RWPE2 (cell line): ENCODE measurements around the gene ZNF846.
"Not testable (repeated sequence)": the region's sequence is repeated elsewhere in the genome, so short reads cannot be mapped to it uniquely, and the experiment has no call there.

ENCODE experiments used
- ATAC-seq: fragments of 200-7000 bp; cut with Tn5 transposase; 3 replicates; pipeline ENCODE4 v1.9.1; 2021; ENCODE audit warnings: low read depth
- DNase-seq: peaks from one replicate; pipeline ENCODE4 v3.0.0-alpha.2; 2020; ENCODE audit warnings: low spot score
- H3K27ac ChIP-seq: fragments of 450-650 bp; 2 replicates; pipeline ENCODE4 v1.5.1; 2017; ENCODE audit warnings: mild to moderate bottlenecking; ENCODE audit not compliant: poor library complexity, severe bottlenecking
- H3K27me3 ChIP-seq: fragments of 250-450 bp; sonication (Bioruptor Pico); 2 replicates; pipeline ENCODE4 v1.5.1; 2021; ENCODE audit warnings: mild to moderate bottlenecking, moderate library complexity; ENCODE audit not compliant: insufficient read depth, poor library complexity, severe bottlenecking
- H3K36me3 ChIP-seq: fragments of 250-450 bp; sonication (Bioruptor Pico); 2 replicates; pipeline ENCODE4 v1.5.1; 2020; ENCODE audit warnings: low read depth, mild to moderate bottlenecking, moderate library complexity
- H3K4me1 ChIP-seq: fragments of 250-450 bp; sonication (Bioruptor Pico); 2 replicates; pipeline ENCODE4 v1.5.1; 2021; ENCODE audit warnings: mild to moderate bottlenecking, moderate library complexity; ENCODE audit not compliant: insufficient read depth, poor library complexity, severe bottlenecking
- H3K4me3 ChIP-seq: fragments of 250-450 bp; sonication (Bioruptor Pico); 2 replicates; pipeline ENCODE4 v1.5.1; 2021; ENCODE audit warnings: mild to moderate bottlenecking, moderate library complexity; ENCODE audit not compliant: severe bottlenecking
- H3K9me3 ChIP-seq: fragments of 250-450 bp; sonication (Bioruptor Pico); 2 replicates; pipeline ENCODE4 v1.5.1; 2021; ENCODE audit warnings: mild to moderate bottlenecking, moderate library complexity; ENCODE audit not compliant: severe bottlenecking
- TF ChIP-seq, protein P1 (sequence below): fragments of 450-650 bp; IDR thresholded peaks from one replicate; pipeline ENCODE4 v1.5.1; 2017; ENCODE audit warnings: mild to moderate bottlenecking, moderate library complexity; ENCODE audit not compliant: poor library complexity, severe bottlenecking

ZNF846 gene

GRCh38 chr19:9789066-9789465 is 20.5 kb upstream of the ZNF846 start:
- H3K36me3 ChIP-seq, result no peaks in the 10 kb centered on the region
- ATAC-seq, result no peak
- peaks cover 17% of the 10 kb centered on the region for H3K4me1 ChIP-seq
- DNase-seq, result no peak
- H3K27me3 ChIP-seq, result no peaks in the 10 kb centered on the region
- no peak overlapping the region for H3K4me3 ChIP-seq
- H3K27ac ChIP-seq, result no peak overlapping the region
- TF ChIP-seq, protein P1, sequence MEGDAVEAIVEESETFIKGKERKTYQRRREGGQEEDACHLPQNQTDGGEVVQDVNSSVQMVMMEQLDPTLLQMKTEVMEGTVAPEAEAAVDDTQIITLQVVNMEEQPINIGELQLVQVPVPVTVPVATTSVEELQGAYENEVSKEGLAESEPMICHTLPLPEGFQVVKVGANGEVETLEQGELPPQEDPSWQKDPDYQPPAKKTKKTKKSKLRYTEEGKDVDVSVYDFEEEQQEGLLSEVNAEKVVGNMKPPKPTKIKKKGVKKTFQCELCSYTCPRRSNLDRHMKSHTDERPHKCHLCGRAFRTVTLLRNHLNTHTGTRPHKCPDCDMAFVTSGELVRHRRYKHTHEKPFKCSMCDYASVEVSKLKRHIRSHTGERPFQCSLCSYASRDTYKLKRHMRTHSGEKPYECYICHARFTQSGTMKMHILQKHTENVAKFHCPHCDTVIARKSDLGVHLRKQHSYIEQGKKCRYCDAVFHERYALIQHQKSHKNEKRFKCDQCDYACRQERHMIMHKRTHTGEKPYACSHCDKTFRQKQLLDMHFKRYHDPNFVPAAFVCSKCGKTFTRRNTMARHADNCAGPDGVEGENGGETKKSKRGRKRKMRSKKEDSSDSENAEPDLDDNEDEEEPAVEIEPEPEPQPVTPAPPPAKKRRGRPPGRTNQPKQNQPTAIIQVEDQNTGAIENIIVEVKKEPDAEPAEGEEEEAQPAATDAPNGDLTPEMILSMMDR, result no peak
- H3K9me3 ChIP-seq, result no peaks in the 10 kb centered on the region

GRCh38 chr19:9788604-9789003 is 20.1 kb upstream of the ZNF846 start:
- H3K4me3 ChIP-seq, H3K27ac ChIP-seq, ATAC-seq, H3K36me3 ChIP-seq, H3K9me3 ChIP-seq, DNase-seq, H3K27me3 ChIP-seq: not testable (repeated sequence)
- H3K4me1 ChIP-seq, result peaks cover 22% of the 10 kb centered on the region

GRCh38 chr19:9786819-9787218 is 18.3 kb upstream of the ZNF846 start:
- TF ChIP-seq, protein P1, result no peak
- DNase-seq (no peak), ATAC-seq (no peak)
- Histone ChIP-seq H3K9me3 (no peaks in the 10 kb centered on the region), H3K36me3 (no peaks in the 10 kb centered on the region), H3K4me1 (peaks cover 23% of the 10 kb centered on the region), H3K27me3 (no peaks in the 10 kb centered on the region), H3K4me3 (no peak overlapping the region), H3K27ac (peak overlapping the region; percentile 84)

GRCh38 chr19:9786342-9786741 is 17.8 kb upstream of the ZNF846 start:
- Histone ChIP-seq H3K36me3 (no peaks in the 10 kb centered on the region), H3K9me3 (no peaks in the 10 kb centered on the region), H3K4me3 (peak overlapping the region; percentile 52), H3K27me3 (no peaks in the 10 kb centered on the region), H3K4me1 (peaks cover 23% of the 10 kb centered on the region), H3K27ac (peak overlapping the region; percentile 84)
- TF ChIP-seq, protein P1, result no peak
- DNase-seq, result no peak
- no peak for ATAC-seq

GRCh38 chr19:9785367-9786331 is 17.1 kb upstream of the ZNF846 start:
- TF ChIP-seq, protein P1, result no peak
- Histone ChIP-seq H3K4me1 (peaks cover 16% of the 10 kb centered on the region), H3K4me3 (peak overlapping the region; percentile 52), H3K9me3 (no peaks in the 10 kb centered on the region), H3K27ac (peak overlapping the region; percentile 84), H3K36me3 (no peaks in the 10 kb centered on the region), H3K27me3 (no peaks in the 10 kb centered on the region)
- DNase-seq, result peak; percentile 98
- peak; percentile 85 for ATAC-seq

- not testable (repeated sequence) for ATAC-seq, H3K36me3 ChIP-seq, DNase-seq, H3K4me3 ChIP-seq, H3K27me3 ChIP-seq, H3K9me3 ChIP-seq
- H3K4me1 ChIP-seq, result peaks cover 16% of the 10 kb centered on the region
- peak overlapping the region; percentile 84 for H3K27ac ChIP-seq
Observed at GRCh38 chr19:9784163-9784496, 15.6 kb upstream of the ZNF846 start.
